GM12878 (cell line): ENCODE measurements around the gene PEF1. TPM values are rescaled to one million over a fixed set of nuclear protein-coding genes. Genes with fewer than 3 reads are reported as not detected.

Experiments
- ATAC-seq: fragments of 200-7000 bp; cut with Tn5 transposase; 3 replicates; pipeline ENCODE4 v1.9.1; 2020; ENCODE audit warnings: mild to moderate bottlenecking, moderate library complexity
- BruUV-seq: library from RNA; stranded (reverse); fragments of 400-500 nt; replicated peaks from 2 replicates; lab custom pipeline; 2021; lab: Mats Ljungman, UMichigan
- CTCF ChIA-PET: fragments of 300-600 bp; sonication (Branson Sonifier 250); formaldehyde crosslinking; extraction: SDS; loops from one replicate; lab custom pipeline; 2021; ENCODE audit warnings: inconsistent platforms; lab: Yijun Ruan, JAX
- POLR2A ChIA-PET: fragments of 350-600 bp; formaldehyde crosslinking; extraction: SDS; loops from one replicate; lab custom pipeline; 2021; ENCODE audit warnings: inconsistent platforms; lab: Charles Lee
- RAD21 ChIA-PET: fragments of 300-600 bp; sonication (Branson Sonifier 250); formaldehyde crosslinking; loops from one replicate; lab custom pipeline; 2023; ENCODE audit warnings: antibody characterized with exemption; ENCODE audit not compliant: unreplicated experiment; lab: Charles Lee
- SMC1A ChIA-PET: fragments of 300-600 bp; sonication (Branson Sonifier 250); formaldehyde crosslinking; loops from one replicate; lab custom pipeline; 2023; ENCODE audit not compliant: unreplicated experiment, uncharacterized antibody; lab: Charles Lee
- DNase-seq: peaks from one replicate; pipeline ENCODE4 v3.0.0-alpha.2; 2011; ENCODE audit warnings: low read depth, low spot score
- FAIRE-seq: peaks from 3 replicates; lab custom pipeline; 2011; peaks lifted over from hg19 to GRCh38; lab: Jason Lieb, UNC
- H2AFZ ChIP-seq: 2 replicates; pipeline ENCODE4 v1.6.0; 2011; ENCODE audit warnings: low read depth, low read length, control low read depth; ENCODE audit not compliant: control insufficient read depth
- H3K27ac ChIP-seq: 2 replicates; pipeline ENCODE4 v1.5.1; 2011; ENCODE audit warnings: control low read depth; ENCODE audit not compliant: control insufficient read depth, insufficient read depth
- H3K27me3 ChIP-seq, 2 experiments: replicated peaks in 1 of 2; 2 replicates each; pipeline versions ENCODE4 v1.6.0 to v1.6.1; 2011; ENCODE audit warnings: low read length in 1 of 2; ENCODE audit not compliant: control insufficient read depth in 2 of 2, insufficient read depth in 2 of 2
- H3K36me3 ChIP-seq, 2 experiments: 2 replicates each; pipeline ENCODE4 v1.5.1; 2011; ENCODE audit warnings: low read length in 1 of 2; ENCODE audit not compliant: control insufficient read depth in 2 of 2, insufficient read depth in 2 of 2
- H3K4me1 ChIP-seq: 2 replicates; pipeline ENCODE4 v1.6.1; 2011; ENCODE audit warnings: mild to moderate bottlenecking, low read length, moderate library complexity, mixed read lengths; ENCODE audit not compliant: control insufficient read depth, insufficient read depth
- H3K4me2 ChIP-seq: 2 replicates; pipeline ENCODE4 v1.6.0; 2011; ENCODE audit warnings: control low read depth; ENCODE audit not compliant: control insufficient read depth, insufficient read depth
- H3K4me3 ChIP-seq: fragments of 200-600 bp; sonication (generic); 2 replicates; pipeline ENCODE4 v1.5.1; 2016
- H3K79me2 ChIP-seq: 2 replicates; pipeline ENCODE4 v1.6.0; 2011; ENCODE audit warnings: low read length; ENCODE audit not compliant: control insufficient read depth, insufficient read depth
- H3K9ac ChIP-seq: 2 replicates; pipeline ENCODE4 v1.8.0; 2011; ENCODE audit warnings: low read length, control low read depth, mixed read lengths; ENCODE audit not compliant: control insufficient read depth, insufficient read depth
- H3K9me3 ChIP-seq: replicated peaks from 3 replicates; pipeline ENCODE4 v1.5.1; 2011; ENCODE audit warnings: mild to moderate bottlenecking, low read length; ENCODE audit not compliant: control insufficient read depth, insufficient read depth
- H4K20me1 ChIP-seq: 2 replicates; pipeline ENCODE4 v1.6.0; 2011; ENCODE audit not compliant: control insufficient read depth, insufficient read depth
- BRCA1 ChIP-seq: IDR thresholded peaks from 2 replicates; pipeline ENCODE4 v1.6.1; 2011; ENCODE audit warnings: low read depth, low read length, improper control_type of control experiment
- NFYB ChIP-seq: IDR thresholded peaks from 2 replicates; pipeline ENCODE4 v1.6.1; 2011; ENCODE audit warnings: low read depth, mild to moderate bottlenecking, low read length, improper control_type of control experiment, moderate library complexity; ENCODE audit not compliant: insufficient read depth
- RBBP5 ChIP-seq: fragments of 200-600 bp; sonication (generic); conservative IDR thresholded peaks from 2 replicates; pipeline ENCODE4 v1.6.1; 2016
- WGBS: methylation state at CpG from one replicate; pipeline ENCODE4 v1.1.6; 2016; ENCODE audit warnings: low lambda C conversion rate; ENCODE audit not compliant: insufficient replicate concordance, insufficient coverage; ENCODE audit errors: missing lambda C conversion rate; 5-methylcytosine and 5-hydroxymethylcytosine counted together
- in situ Hi-C: fragments of 300-500 bp; cut with MboI; formaldehyde crosslinking; loops from 9 replicates; pipeline ENCODE4 v1.14.3; 2018; ENCODE audit warnings: mixed read lengths
- intact Hi-C: fragments of 100-400 bp; cut with micrococcal nuclease; formaldehyde crosslinking; loops from one replicate; pipeline ENCODE4 v1.14.2; 2022; ENCODE audit not compliant: unreplicated experiment
- polyA plus RNA-seq, 11 experiments: library from polyadenylated mRNA; depleted of rRNA in 4 of 11; unstranded in 6 of 11; stranded (reverse) in 5 of 11; fragments of >200 nt; fragmentation: Nextera tagmentation in 4 of 11; fragmentation: Illumina TruSeq in 1 of 11; extraction: Ambion mirVana in 4 of 11; extraction: Trizol in 1 of 11; gene quantifications; 1 replicate in 1 of 11; 2 replicates in 10 of 11; pipeline versions ENCODE4 v1.2.1 to v1.2.3, GENCODE V29; 2011 to 2016; ENCODE audit warnings: inconsistent platforms in 2 of 11, missing spikeins in 2 of 11, low read depth in 1 of 11
- total RNA-seq, 4 experiments: library from RNA; depleted of rRNA in 3 of 4; stranded (reverse); fragments of >200 nt in 3 of 4; fragmentation: Illumina TruSeq in 1 of 4; extraction: Trizol in 1 of 4; gene quantifications; 2 replicates each; pipeline versions ENCODE4 v1.2.1 to v1.2.3, GENCODE V29; 2013 to 2021
- TF ChIP-seq, protein P1 (sequence below): IDR thresholded peaks from 2 replicates; pipeline ENCODE4 v1.6.1; 2011; ENCODE audit warnings: mild to moderate bottlenecking, low read depth, low read length, moderate library complexity; ENCODE audit not compliant: insufficient replicate concordance

Gene PEF1
- total and polyA plus RNA-seq, 10 of the 15 experiments (the other 5 are each of a cell fraction or from before 2014, with no cell fraction given), result 27.1 to 107 (median 79.0) TPM

- intact Hi-C loops, result no loop called here
- no TSS peak for BruUV-seq
Observed at GRCh38 chr1:31626223-31627207, 18.2 kb downstream of the PEF1 start.

More at GRCh38 chr1:31626223-31627207, 18.2 kb downstream of the PEF1 start:
- in situ Hi-C loops, result no loop called here
- Histone ChIP-seq H2AFZ (no peak overlapping the region), H3K79me2 (no peaks in the 10 kb centered on the region), H3K4me3 (no peak overlapping the region), H3K9me3 (no peaks in the 10 kb centered on the region), H3K4me1 (no peaks in the 10 kb centered on the region; the same call in none of the 2 replicates), H3K4me2 (no peak overlapping the region), H3K27ac (no peak overlapping the region), H3K9ac (no peak overlapping the region), H3K36me3 (peaks cover 25 to 26% of the 10 kb centered on the region in 2 experiments; a peak in 3 of 4 replicates), H4K20me1 (no peaks in the 10 kb centered on the region), H3K27me3 (no peaks in the 10 kb centered on the region)
- no peak for FAIRE-seq
- DNase-seq, result no peak
- TF ChIP-seq RBBP5, result no peak
- no peak for TF ChIP-seq BRCA1
- TF ChIP-seq, protein P1, sequence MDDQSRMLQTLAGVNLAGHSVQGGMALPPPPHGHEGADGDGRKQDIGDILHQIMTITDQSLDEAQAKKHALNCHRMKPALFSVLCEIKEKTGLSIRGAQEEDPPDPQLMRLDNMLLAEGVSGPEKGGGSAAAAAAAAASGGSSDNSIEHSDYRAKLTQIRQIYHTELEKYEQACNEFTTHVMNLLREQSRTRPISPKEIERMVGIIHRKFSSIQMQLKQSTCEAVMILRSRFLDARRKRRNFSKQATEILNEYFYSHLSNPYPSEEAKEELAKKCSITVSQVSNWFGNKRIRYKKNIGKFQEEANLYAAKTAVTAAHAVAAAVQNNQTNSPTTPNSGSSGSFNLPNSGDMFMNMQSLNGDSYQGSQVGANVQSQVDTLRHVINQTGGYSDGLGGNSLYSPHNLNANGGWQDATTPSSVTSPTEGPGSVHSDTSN, result no peak
- TF ChIP-seq NFYB, result no peak
- ChIA-PET POLR2A (interaction anchor here (0.6 to 1.5 kb wide), 2 partner anchors 11 to 96 kb away, joined by 3 to 4 read pairs; no protein-coding TSS in a partner anchor), CTCF (interaction anchor here (1.0 to 1.1 kb wide), 2 partner anchors 8 to 163 kb away, joined by 3 read pairs; no protein-coding TSS in a partner anchor), RAD21 (no interaction called here), SMC1A (no interaction called here)
- no peak for ATAC-seq
- WGBS, result 88% methylated on average over 19 of the region's 23 CpGs
